ENCODE data around the gene ITFG2.

ITFG2 gene

GRCh38 chr12:2795291-2796186 lies 16.9 kb upstream of the ITFG2 start:
- peak; percentile 59 for DNase-seq

- DNase-seq = no peak
Observed at GRCh38 chr12:2796187-2796666, 16.2 kb upstream of the ITFG2 start.

GRCh38 chr12:2797721-2798418 lies 14.6 kb upstream of the ITFG2 start:
- no peak for DNase-seq

- DNase-seq = no peak
Observed at GRCh38 chr12:2800046-2800570, 12.4 kb upstream of the ITFG2 start.

GRCh38 chr12:2801044-2801783 lies 11.3 kb upstream of the ITFG2 start:
- DNase-seq = no peak

GRCh38 chr12:2803635-2804392 lies 8.7 kb upstream of the ITFG2 start:
- no peak for DNase-seq

GRCh38 chr12:2804393-2805142 lies 7.9 kb upstream of the ITFG2 start:
- DNase-seq = peak; percentile 61

- peak; percentile 71 for DNase-seq
Observed at GRCh38 chr12:2805143-2805520, 7.3 kb upstream of the ITFG2 start.

- DNase-seq = no peak
Observed at GRCh38 chr12:2806700-2807099, 5.8 kb upstream of the ITFG2 start.

- DNase-seq = no peak
Observed at GRCh38 chr12:2811801-2812200, 667 bp upstream of the ITFG2 start.

GRCh38 chr12:2813214-2814185 lies 1.0 kb downstream of the ITFG2 start:
- DNase-seq = peak; percentile 74

GRCh38 chr12:2819810-2820209 lies 7.3 kb downstream of the ITFG2 start:
- DNase-seq = no peak

GRCh38 chr12:2820432-2820831 lies 8.0 kb downstream of the ITFG2 start:
- DNase-seq = no peak

GRCh38 chr12:2823483-2823882 lies 11.0 kb downstream of the ITFG2 start:
- DNase-seq = no peak

GRCh38 chr12:2824541-2824940 lies 12.1 kb downstream of the ITFG2 start:
- no peak for DNase-seq

GRCh38 chr12:2825132-2825531 lies 12.7 kb downstream of the ITFG2 start:
- DNase-seq = no peak

- no peak for DNase-seq
Observed at GRCh38 chr12:2826036-2826435, 13.6 kb downstream of the ITFG2 start.

- DNase-seq = no peak
Observed at GRCh38 chr12:2826721-2827515, 14.4 kb downstream of the ITFG2 start.

GRCh38 chr12:2829275-2829674 lies 16.8 kb downstream of the ITFG2 start:
- DNase-seq = no peak

All from fibroblast of upper back skin (primary cell).